GM12878 (cell line): ENCODE data around the gene TADA3.

ENCODE experiments used
- JUND ChIP-seq: IDR thresholded peaks from 2 replicates; pipeline ENCODE4 v1.6.1; 2012; ENCODE audit warnings: low read depth, mild to moderate bottlenecking, low read length, improper control_type of control experiment, moderate library complexity
- KAT2A ChIP-seq: conservative IDR thresholded peaks from 2 replicates; pipeline ENCODE4 v1.6.1; 2011; ENCODE audit warnings: low read depth, low read length; ENCODE audit not compliant: control insufficient read depth
- MAX ChIP-seq: IDR thresholded peaks from 2 replicates; pipeline ENCODE4 v1.6.1; 2012; ENCODE audit warnings: low read depth, low read length, improper control_type of control experiment
- MYC ChIP-seq: IDR thresholded peaks from 2 replicates; pipeline ENCODE4 v1.6.1; 2011; ENCODE audit warnings: mild to moderate bottlenecking, low read length, moderate library complexity, inconsistent platforms; ENCODE audit not compliant: insufficient read depth, insufficient replicate concordance, insufficient read length, severe bottlenecking
- NFXL1 ChIP-seq: fragments of 450-650 bp; IDR thresholded peaks from 2 replicates; pipeline ENCODE4 v1.6.1; 2017; ENCODE audit warnings: antibody characterized with exemption, mild to moderate bottlenecking, borderline replicate concordance
- POLR2AphosphoS2 ChIP-seq: IDR thresholded peaks from 2 replicates; pipeline ENCODE4 v1.6.1; 2011; ENCODE audit warnings: low read depth, mild to moderate bottlenecking, low read length, improper control_type of control experiment, moderate library complexity
- POLR2AphosphoS5 ChIP-seq: IDR thresholded peaks from 2 replicates; pipeline ENCODE4 v1.6.1; 2011; ENCODE audit warnings: mild to moderate bottlenecking, low read length, inconsistent platforms
- TCF7 ChIP-seq: IDR thresholded peaks from 2 replicates; pipeline ENCODE4 v1.6.1; 2014; ENCODE audit warnings: antibody characterized with exemption, borderline replicate concordance
- USF1 ChIP-seq: IDR thresholded peaks from 2 replicates; pipeline ENCODE4 v1.6.1; 2011; ENCODE audit warnings: borderline replicate concordance, low read depth, mild to moderate bottlenecking, moderate library complexity, mixed read lengths, low read length; ENCODE audit not compliant: insufficient read depth; ENCODE audit errors: extremely low read length
- TF ChIP-seq, protein P1 (sequence below): fragments of 150-350 bp; IDR thresholded peaks from 2 replicates; pipeline ENCODE4 v1.6.1; 2014; ENCODE audit warnings: mild to moderate bottlenecking, low read depth, low read length
- TF ChIP-seq, protein P2 (sequence below): fragments of 450-650 bp; IDR thresholded peaks from 2 replicates; pipeline ENCODE4 v1.6.1; 2016; ENCODE audit warnings: mild to moderate bottlenecking

- TF ChIP-seq POLR2AphosphoS2 (no peak), JUND (no peak), MYC (no peak), TCF7 (no peak), NFXL1 (no peak), MAX (no peak), KAT2A (no peak), USF1 (no peak), POLR2AphosphoS5 (no peak)
- TF ChIP-seq, protein P1, sequence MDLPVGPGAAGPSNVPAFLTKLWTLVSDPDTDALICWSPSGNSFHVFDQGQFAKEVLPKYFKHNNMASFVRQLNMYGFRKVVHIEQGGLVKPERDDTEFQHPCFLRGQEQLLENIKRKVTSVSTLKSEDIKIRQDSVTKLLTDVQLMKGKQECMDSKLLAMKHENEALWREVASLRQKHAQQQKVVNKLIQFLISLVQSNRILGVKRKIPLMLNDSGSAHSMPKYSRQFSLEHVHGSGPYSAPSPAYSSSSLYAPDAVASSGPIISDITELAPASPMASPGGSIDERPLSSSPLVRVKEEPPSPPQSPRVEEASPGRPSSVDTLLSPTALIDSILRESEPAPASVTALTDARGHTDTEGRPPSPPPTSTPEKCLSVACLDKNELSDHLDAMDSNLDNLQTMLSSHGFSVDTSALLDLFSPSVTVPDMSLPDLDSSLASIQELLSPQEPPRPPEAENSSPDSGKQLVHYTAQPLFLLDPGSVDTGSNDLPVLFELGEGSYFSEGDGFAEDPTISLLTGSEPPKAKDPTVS: no peak
- TF ChIP-seq, protein P2, sequence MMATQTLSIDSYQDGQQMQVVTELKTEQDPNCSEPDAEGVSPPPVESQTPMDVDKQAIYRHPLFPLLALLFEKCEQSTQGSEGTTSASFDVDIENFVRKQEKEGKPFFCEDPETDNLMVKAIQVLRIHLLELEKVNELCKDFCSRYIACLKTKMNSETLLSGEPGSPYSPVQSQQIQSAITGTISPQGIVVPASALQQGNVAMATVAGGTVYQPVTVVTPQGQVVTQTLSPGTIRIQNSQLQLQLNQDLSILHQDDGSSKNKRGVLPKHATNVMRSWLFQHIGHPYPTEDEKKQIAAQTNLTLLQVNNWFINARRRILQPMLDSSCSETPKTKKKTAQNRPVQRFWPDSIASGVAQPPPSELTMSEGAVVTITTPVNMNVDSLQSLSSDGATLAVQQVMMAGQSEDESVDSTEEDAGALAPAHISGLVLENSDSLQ: no peak
Observed at GRCh38 chr3:9749296-9749644, 43.0 kb downstream of the TADA3 start.
